ENCODE measurements around the gene PIP4K2C.

- TF ChIP-seq CTCF (conservative IDR thresholded peaks at IDR 0.05; ENCODE audit: low read depth in 2 of 2) (no peak), REST (IDR thresholded peaks at IDR 0.05; ENCODE audit: unreplicated experiment) (no peak), EZH2 (IDR thresholded peaks at IDR 0.05; ENCODE audit: low read depth, unreplicated experiment) (no peak), POLR2AphosphoS5 (IDR thresholded peaks at IDR 0.05; ENCODE audit: low read depth) (no peak), CREB1 (CRISPR knock-in tag; IDR thresholded peaks at IDR 0.05; ENCODE audit: low read depth) (no peak), NANOG (IDR thresholded peaks at IDR 0.05; ENCODE audit: borderline replicate concordance) (no peak), JUNB (IDR thresholded peaks at IDR 0.05; ENCODE audit: unreplicated experiment) (no peak), EZH2phosphoT487 (IDR thresholded peaks at IDR 0.05; ENCODE audit: unreplicated experiment) (no peak)
Measured at GRCh38 chr12:57548488-57548887, 42.5 kb upstream of the PIP4K2C start.
